Posterior vena cava (tissue), 2 donors: Measurements from ENCODE around the gene GPR63. TPM values are rescaled to one million over a fixed set of nuclear protein-coding genes. Genes with fewer than 3 reads are reported as not detected.

Experiments
- DNase-seq: peaks from one replicate; pipeline ENCODE4 v3.0.0-alpha.2; 2020; ENCODE audit warnings: low spot score
- intact Hi-C, 2 donors: fragments of 100-400 bp; cut with DNase I; formaldehyde crosslinking; loops; one replicate each; pipeline versions ENCODE4 v1.14.1 to v1.14.2; 2022 to 2023
- total RNA-seq, 2 donors: library from RNA; stranded (reverse); fragmentation: NEBNext Ultra II Directional; extraction: Animal tissue kit (Norgen Biotek cat#: 25700); gene quantifications; one replicate each; pipeline ENCODE4 v1.2.1, GENCODE V29; 2021
- donor health status: DM: yes; HTN: yes; CAD: no.
- donor health status: DM: yes; HTN: yes; CAD: no.

The GPR63 gene
- total RNA-seq, 2 donors from 2014 or later = 0.56 to 0.90 TPM

GRCh38 chr6:96832780-96833179 lies 4.5 kb downstream of the GPR63 start:
- no peak for DNase-seq
- intact Hi-C loops = no loop called here

- DNase-seq = no peak
- intact Hi-C loops = no loop called here
These were observed 10.4 kb downstream of the GPR63 start for GRCh38 chr6:96826865-96827264.

- no peak for DNase-seq
- intact Hi-C loops = no loop called here
These were observed 13.5 kb downstream of the GPR63 start for GRCh38 chr6:96823743-96824142.

- intact Hi-C loops = no loop called here
- no peak for DNase-seq
These were observed 16.2 kb downstream of the GPR63 start for GRCh38 chr6:96821034-96821433.

DNA sequence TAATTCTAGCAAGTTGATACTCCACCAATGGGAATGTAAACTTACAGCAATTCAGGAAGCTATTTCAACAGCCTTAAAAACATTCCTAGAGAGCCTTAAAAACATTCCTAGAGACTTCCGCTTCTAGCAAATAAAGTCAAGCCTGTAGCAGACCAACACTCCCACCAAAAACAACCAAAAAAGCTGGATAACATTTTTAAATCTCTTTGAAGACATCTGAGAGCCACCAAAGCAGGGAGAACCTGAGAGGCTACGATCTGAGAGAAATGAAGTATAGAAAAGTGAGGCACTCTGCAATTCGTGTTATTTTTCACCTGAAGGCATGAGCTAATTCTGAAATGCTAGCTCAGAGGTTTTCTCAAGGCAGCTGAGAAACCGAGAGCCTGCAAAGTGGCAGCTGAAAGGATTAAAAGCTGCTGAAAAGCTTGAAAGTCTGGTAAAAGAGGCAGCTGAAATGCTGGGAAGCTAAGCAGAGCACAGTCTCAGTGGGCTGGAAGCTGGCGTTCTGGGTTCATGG lies 20.9 kb downstream of the GPR63 start:
- no peak for DNase-seq
- intact Hi-C loops = no loop called here

DNA sequence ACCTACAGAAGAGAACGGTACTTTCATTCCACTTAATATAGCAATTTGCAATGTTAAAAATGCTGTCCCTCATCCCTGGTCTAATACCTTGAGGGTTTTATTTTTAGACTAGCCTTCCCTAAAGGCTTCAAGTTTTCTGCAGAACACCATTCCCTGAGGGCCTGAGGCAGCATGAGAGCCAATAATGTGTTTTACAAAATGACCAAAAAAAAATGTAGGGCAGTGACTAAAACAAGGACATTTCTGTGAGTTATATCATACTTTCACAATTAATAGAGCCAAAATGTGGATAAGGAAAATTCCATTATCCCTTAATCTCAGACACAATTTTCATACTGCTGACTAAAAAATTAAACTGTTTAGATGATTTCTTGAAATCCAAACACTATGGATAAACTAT lies 22.7 kb downstream of the GPR63 start:
- intact Hi-C loops = no loop called here

GRCh38 chr6:96812077-96812703 lies 25.1 kb downstream of the GPR63 start:
- DNase-seq = no peak
- intact Hi-C loops = no loop called here

More for the DNA sequence above, 22.7 kb downstream of the GPR63 start:
- no peak for DNase-seq

- DNase-seq = no peak
- intact Hi-C loops = no loop called here
These were observed 25.6 kb downstream of the GPR63 start for GRCh38 chr6:96811670-96812069.

DNA sequence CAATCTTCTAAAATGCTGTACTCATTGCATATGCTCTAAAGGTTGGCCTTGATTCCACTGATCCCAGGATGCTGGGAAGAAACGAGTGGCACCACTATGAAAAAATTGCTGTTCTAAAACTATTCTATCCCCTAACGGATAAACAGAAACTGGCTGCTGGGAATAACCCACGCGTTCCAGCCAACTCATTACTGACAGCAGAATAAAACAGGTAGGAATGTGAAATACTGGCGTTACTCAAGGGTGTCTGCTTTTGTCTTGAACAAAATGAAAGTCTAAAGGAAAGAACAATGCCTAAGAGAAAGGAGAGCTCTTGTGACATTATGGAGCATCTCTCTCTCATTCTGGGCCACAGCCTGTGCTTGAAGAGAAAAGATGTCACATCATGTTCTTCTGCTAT lies 26.1 kb downstream of the GPR63 start:
- no peak for DNase-seq
- intact Hi-C loops = no loop called here

- intact Hi-C loops = no loop called here
These were observed 28.2 kb downstream of the GPR63 start for GRCh38 chr6:96809119-96809518.

DNA sequence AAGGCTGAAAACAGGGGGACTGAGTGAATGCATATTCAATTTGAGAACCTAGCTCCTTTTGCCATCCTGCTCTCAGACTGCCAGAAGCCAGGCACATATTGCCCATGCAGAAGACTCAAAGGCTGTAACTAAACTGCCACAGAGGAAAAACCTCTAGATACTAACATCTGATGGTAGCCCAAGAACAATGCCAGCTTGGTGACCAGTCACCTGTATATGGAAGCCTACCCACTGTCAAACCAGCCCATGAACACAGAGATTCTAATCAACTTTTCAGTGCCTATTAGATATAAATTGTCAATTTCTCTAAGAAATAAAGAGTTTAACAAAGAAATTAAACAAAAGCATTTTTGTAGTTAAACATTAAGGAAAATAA lies 34.2 kb downstream of the GPR63 start:
- DNase-seq = no peak
- intact Hi-C loops = no loop called here

More at GRCh38 chr6:96809119-96809518, 28.2 kb downstream of the GPR63 start:
- no peak for DNase-seq

GRCh38 chr6:96795481-96795880 lies 41.8 kb downstream of the GPR63 start:
- no peak for DNase-seq
- intact Hi-C loops = no loop called here

DNA sequence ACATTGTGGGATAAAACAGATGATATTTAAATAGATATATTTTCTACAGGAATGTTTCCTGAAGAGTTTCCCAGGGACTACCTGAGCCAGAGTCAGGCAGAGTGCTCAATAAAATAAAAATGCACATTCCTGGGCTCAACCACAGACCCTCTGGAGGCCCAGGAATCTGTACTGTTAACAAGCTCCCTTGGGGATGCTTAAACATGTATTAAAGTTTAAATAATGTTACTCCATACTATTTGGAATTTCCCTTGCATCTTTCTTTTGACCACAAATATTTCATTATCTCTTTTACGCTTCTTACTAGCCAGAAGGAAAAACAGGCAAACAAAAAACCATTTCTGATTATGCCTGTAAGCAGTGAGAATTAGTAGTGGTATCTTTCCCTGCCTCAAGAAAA lies 42.3 kb downstream of the GPR63 start:
- DNase-seq = no peak
- intact Hi-C loops = no loop called here

- intact Hi-C loops = no loop called here
- no peak for DNase-seq
These were observed 44.6 kb downstream of the GPR63 start for GRCh38 chr6:96792561-96793190.

GRCh38 chr6:96789871-96790270 lies 47.4 kb downstream of the GPR63 start:
- intact Hi-C loops = loop anchor here in 1 of 2 donors (1.0 kb wide), 1 partner anchor 40 kb away; no protein-coding TSS in a partner anchor

DNA sequence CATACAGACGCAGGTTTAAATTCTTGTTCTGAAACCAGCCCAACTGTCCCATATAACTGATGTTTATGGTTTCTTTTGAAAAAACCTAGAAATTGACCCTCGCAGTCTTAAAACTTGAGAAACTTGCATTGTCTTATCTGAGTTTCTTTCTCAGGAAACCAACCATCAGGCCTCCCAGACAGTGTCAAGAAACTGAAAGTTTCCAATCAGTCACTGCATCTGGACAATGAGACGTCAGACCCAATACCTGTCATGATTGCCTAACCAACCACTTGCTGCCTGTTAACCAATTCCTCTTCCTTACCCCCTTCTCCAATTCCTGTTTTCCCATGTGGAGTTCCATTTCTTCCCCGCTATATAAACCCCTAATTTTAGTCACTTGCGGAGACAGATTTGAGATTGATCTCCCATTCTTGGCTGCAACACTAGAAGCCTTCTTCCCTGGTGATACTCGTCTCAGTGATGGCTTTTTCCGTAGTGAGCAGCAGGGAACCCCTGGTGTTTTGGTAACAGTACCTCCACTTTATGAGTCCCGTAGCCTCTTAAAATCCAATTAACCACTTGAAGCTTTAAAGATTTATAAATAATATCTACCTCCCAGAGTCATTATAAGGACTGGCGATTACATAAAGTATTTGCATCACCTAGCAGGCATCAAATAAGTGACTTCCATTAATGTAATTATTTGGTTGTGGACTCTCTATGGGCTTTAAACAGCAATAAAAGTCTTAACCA lies 49.3 kb downstream of the GPR63 start:
- intact Hi-C loops = no loop called here
- no peak for DNase-seq

More at GRCh38 chr6:96789871-96790270, 47.4 kb downstream of the GPR63 start:
- no peak for DNase-seq

DNA sequence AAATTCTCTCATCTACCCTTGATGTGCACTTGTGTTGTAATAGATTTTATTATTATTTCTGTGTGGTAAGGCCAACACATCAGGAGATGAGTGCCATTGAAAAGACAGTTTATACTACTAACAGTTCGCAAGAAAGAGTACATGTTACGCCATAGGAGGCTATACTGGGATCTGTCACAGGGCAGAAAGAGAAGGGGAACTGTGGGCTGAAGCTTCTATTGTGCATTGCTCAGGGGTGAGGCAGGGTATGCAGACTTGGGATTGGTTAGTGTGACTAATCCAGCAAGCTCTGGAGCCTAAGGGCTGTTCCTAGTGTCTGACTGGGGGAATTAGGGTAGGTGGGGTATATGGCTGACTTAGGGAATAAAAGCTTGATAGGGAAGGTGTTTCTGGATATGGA lies 50.9 kb downstream of the GPR63 start:
- no peak for DNase-seq
- intact Hi-C loops = no loop called here

DNA sequence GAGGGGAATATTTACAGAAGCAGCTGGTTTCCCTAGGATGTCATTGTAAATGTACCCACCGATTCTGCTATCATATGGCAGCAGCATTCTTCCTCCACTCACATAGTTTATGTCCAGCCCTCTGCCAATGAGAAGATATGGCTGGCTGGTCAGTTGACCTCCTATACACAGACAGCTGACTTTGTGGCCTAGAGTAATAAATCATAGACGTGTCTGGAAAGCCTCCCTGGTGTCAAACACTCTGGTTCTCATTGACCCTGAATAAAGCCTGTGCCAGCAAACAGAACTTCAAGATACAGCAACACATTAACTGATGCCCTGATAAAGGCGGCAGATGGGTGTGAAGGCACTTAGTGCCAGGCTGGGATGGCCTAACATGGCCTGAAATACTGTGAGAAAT lies 52.6 kb downstream of the GPR63 start:
- intact Hi-C loops = no loop called here

DNA sequence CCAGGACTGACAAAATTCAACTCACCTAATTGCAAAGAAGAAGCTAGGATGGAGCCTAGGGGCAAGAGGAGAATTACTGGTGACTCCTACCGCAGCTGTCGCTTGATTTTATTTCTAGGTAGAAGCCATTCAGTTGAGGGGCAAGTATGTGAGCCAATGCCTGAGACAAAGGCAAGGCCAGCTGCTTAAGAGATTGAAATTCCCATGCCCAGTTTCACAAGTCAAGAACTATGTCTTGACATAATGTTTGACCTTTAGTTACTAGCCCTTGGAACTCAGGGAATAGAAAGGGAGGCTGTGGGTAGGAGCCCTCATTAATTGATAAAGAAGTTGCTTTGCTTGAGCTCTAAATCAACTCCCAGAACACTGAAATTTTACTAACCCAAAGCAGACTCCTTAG lies 54.0 kb downstream of the GPR63 start:
- no peak for DNase-seq
- intact Hi-C loops = no loop called here

More for the DNA sequence above, 52.6 kb downstream of the GPR63 start:
- no peak for DNase-seq

DNA sequence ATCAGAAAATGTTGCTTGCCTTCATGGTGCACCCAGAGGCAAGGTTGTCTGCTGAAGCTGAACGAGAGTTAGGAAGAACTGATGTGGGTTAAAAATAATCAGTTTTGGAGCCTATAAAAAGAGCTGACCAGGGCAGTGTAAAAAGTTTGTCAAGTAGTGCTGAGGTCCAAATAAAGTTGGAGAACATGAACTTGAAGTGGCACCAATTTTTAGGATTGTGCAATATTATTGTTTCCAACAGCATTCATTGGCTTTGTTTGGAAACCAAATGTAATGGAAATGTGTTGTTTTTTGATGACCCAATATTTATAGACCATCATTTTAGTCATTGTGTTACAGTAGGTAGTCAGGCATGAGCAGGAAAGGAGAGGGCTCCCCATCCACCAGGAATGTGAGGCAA lies 55.7 kb downstream of the GPR63 start:
- intact Hi-C loops = no loop called here
- no peak for DNase-seq
